Thoracic aorta endothelial cell (primary cell): Measurements from ENCODE around the gene IFNA16. TPM values are rescaled to one million over a fixed set of nuclear protein-coding genes. Genes with fewer than 3 reads are reported as not detected.

ENCODE experiments used
- total RNA-seq: library from RNA; depleted of rRNA; stranded (reverse); fragments of >200 nt; gene quantifications from 2 replicates; pipeline ENCODE4 v1.2.3, GENCODE V29; 2012

The IFNA16 gene
- not detected in 2 replicates for total RNA-seq

DNA sequence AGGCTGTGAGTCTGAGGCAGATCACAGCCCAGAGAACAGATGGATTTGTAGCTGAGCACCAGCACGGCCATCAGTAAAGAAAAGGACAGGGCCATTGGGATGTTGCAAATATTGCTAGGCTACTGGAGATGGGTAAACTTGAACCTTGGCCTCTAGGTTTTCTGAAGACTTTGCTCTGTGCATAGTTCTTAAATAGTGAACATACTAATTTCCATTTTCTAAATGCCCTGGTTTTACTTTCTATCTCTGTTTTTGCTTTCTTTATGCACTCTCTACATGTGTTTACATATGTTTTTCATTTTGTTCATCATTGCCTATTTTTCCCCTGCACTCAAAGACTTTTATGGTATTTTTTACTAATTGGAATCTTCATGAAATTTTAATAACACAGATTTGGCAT lies at the start of gene IFNA16:
Gene IFNA16 (minus strand): TSS at position 101 of the 400 bp plus-strand sequence. CDS start 6 bp downstream, at position 95.

DNA sequence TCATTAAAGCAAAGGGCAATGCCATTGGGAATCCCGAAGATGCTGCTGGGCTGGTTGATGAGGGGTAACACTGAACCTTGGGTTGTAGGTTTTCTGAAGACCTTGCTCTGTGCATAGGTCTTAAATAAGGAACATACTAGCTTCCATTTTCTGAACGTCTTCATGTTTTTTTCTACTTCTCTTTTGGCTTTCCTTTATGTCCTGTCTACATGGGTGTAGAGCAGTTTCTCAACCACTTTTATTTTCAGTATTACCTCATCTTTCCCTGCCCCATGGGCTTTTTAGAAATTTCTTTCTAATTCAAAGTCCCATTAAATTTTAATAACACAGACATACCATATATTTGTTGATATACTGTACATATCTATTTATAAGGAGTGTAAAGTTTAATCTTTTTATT lies 22.8 kb upstream of the IFNA16 start, which contains the start of gene IFNA14:
Gene IFNA14 (minus strand): TSS at position 95 of the 400 bp plus-strand sequence. CDS start 70 bp downstream, at position 25.

DNA sequence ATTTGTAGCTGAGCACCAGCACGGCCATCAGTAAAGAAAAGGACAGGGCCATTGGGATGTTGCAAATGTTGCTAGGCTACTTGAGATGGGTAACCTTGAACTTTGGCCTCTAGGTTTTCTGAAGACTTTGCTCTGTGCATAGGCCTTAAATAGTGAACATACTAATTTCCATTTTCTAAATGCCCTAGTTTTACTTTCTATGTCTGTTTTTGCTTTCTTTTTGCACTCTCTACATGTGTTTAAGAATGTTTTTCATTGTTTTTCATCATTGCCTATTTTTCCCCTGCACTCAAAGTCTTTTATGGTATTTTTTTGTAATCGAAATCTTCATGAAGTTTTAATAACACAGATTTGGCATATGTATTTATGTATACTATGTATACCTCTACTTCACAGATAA lies 11.0 kb upstream of the IFNA16 start, which contains the start of gene IFNA17:
Gene IFNA17 (minus strand): TSS at position 101 of the 400 bp plus-strand sequence. CDS start 49 bp downstream, at position 52.

DNA sequence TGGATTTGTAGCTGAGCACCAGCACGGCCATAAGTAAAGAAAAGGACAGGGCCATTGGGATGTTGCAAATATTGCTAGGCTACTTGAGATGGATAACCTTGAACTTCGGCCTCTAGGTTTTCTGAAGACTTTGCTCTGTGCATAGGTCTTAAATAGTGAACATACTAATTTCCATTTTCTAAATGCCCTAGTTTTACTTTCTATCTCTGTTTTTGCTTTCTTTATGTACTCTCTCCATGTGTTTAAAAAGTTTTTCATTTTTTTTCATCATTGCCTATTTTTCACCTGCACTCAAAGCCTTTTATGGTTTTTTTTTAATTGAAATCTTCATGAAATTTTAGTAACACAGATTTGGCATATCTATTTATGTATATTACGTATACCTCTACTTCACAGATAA lies 10.1 kb downstream of the IFNA16 start, which contains the start of gene IFNA10:
Gene IFNA10 (minus strand): TSS at position 101 of the 400 bp plus-strand sequence. CDS start 46 bp downstream, at position 55.

GRCh38 chr9:21202105-21202504 lies 15.0 kb downstream of the IFNA16 start, which contains the start of gene IFNA7:
Gene IFNA7 (minus strand): TSS chr9:21202205. CDS start chr9:21202165, 40 bp downstream.

DNA sequence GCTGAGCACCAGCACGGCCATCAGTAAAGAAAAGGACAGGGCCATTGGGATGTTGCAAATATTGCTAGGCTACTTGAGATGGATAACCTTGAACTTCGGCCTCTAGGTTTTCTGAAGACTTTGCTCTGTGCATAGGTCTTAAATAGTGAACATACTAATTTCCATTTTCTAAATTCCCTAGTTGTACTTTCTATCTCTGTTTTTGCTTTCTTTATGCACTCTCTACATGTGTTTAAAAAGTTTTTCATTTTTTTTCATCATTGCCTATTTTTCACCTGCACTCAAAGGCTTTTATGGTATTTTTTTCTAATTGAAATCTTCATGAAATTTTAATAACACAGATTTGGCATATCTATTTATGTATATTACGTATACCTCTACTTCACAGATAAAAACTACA lies 29.6 kb downstream of the IFNA16 start, which contains the start of gene IFNA4:
Gene IFNA4 (minus strand): TSS at position 101 of the 400 bp plus-strand sequence. CDS start 56 bp downstream, at position 45.

GRCh38 chr9:21166560-21166959 lies 50.6 kb downstream of the IFNA16 start, which contains the start of gene IFNA21:
Gene IFNA21 (minus strand): TSS chr9:21166660. CDS start chr9:21166612, 48 bp downstream.

Other genes starting within 250 kb of the IFNA16 start
- gene HACD4, start 185.7 kb downstream of the IFNA16 start, total RNA-seq = 1.1 and 2.2 TPM in 2 replicates
- gene IFNB1, start 139.4 kb downstream of the IFNA16 start, total RNA-seq = not detected in 2 replicates
- gene IFNW1, start 75.5 kb downstream of the IFNA16 start, total RNA-seq = not detected in 2 replicates
- not detected in 2 replicates for gene IFNA21, start 50.7 kb downstream of the IFNA16 start, total RNA-seq
- gene IFNA4, start 29.7 kb downstream of the IFNA16 start, total RNA-seq = not detected in 2 replicates
- gene IFNA7, start 15.1 kb downstream of the IFNA16 start, total RNA-seq = not detected in 2 replicates
- not detected in 2 replicates for gene IFNA10, start 10.2 kb downstream of the IFNA16 start, total RNA-seq
- not detected in 2 replicates for gene IFNA17, start 10.9 kb upstream of the IFNA16 start, total RNA-seq
- not detected in 2 replicates for gene IFNA14, start 22.7 kb upstream of the IFNA16 start, total RNA-seq
- gene IFNA5, start 88.0 kb upstream of the IFNA16 start, total RNA-seq = not detected in 2 replicates
- 46.5 and 57.7 TPM in 2 replicates for gene KLHL9, start 118.1 kb upstream of the IFNA16 start, total RNA-seq
- 0.22 TPM in 1 of 2 replicates, not detected in the other for gene IFNA6, start 133.6 kb upstream of the IFNA16 start, total RNA-seq
- gene IFNA13, start 150.7 kb upstream of the IFNA16 start, total RNA-seq = not detected in 2 replicates
- not detected in 2 replicates for gene IFNA2, start 168.1 kb upstream of the IFNA16 start, total RNA-seq
- not detected in 2 replicates for gene IFNA8, start 191.8 kb upstream of the IFNA16 start, total RNA-seq
- gene IFNA1, start 223.1 kb upstream of the IFNA16 start, total RNA-seq = not detected in 2 replicates